ENCODE data around the gene RCBTB2. TPM values are rescaled to one million over a fixed set of nuclear protein-coding genes. Genes with fewer than 3 reads are reported as not detected.

Gene RCBTB2
- total and polyA plus RNA-seq, 2 experiments from 2014 or later: 8.0 to 9.1 TPM

DNA sequence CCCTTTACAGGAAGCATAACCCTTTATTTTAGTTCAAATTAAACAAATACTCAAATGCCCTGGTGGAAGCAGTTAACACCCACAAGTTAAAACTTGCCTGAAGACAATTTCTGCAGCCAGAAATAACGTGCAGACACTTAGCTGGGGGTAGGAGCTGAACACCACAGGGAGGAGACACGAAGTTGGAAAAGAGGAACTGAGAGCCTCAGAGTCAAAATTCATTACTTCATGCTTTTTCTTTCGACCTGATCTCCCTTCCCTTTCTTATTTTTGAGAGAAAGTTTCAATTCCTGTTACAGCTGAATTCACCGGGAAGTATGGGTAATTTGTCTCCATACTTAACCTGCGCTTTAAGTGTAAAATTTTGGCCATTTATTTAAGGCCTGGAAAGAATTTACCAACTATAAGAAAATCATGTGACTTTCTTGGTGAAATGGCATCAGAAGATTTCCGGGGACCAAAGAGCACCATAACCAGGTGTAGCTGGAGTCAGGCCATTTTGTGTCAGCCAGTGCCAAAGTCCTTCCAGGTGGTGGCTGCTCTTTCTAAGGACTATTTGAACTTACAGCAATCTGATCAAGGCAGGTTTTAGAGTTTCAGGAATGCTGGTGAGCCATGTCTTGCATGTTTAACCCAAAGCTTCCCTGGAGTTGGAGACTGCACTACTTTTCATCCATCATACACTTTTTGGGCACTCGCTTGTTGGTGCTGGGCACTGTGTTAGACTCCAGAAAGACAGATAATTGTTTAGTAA, 46.5 kb upstream of the RCBTB2 start:
- in situ Hi-C loops (cut with MboI): no loop called here

DNA sequence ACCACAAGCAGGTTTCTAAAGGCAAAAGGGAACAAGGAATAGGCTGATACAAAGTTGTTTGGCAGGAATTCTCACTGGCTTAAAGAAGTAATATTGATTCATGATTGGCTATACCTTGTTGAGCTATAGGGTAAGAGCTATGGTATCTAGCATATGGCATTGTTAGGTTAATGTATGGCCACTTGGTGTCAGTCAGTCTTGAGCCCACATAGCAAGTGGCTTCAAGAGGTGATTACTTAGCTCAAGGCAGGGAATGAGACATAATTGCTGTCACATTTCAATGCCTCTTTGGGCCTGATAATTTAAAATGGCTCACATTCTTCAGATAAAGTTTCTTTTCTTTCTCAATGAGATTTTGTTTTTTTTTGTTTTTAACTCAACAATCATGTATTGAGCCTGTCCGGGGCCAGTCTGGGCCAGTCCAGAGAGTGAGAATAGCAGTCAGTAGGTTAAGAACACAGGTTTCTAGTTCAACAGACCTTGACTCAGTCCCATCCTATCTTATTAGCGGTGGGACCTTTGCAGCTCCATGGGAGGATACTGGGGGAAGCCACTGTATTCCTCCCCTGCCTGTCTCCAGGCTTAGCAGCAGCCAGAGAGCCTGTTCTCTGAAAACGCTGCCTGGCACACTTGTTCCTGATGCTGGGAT, 45.8 kb upstream of the RCBTB2 start:
- H3K36me3 ChIP-seq (ENCODE audit: low read depth): no peaks in the 10 kb centered on the region
- DNase-seq: no peak
- no peak overlapping the region for H3K4me2 ChIP-seq (ENCODE audit: unreplicated experiment)
- H3K27me3 ChIP-seq (replicated peaks; ENCODE audit: insufficient read depth): no peaks in the 10 kb centered on the region
- no peaks in the 10 kb centered on the region for H4K20me1 ChIP-seq (ENCODE audit: insufficient read depth)
- no peaks in the 10 kb centered on the region for H3K9me3 ChIP-seq (ENCODE audit: low read depth)
- 82 to 88% methylated on average over 3 of the region's 3 CpGs for WGBS, 2 experiments (ENCODE audit: low coverage in 1 of 2, low lambda C conversion rate in 2 of 2, missing lambda C conversion rate in 2 of 2)
- no peaks in the 10 kb centered on the region for H3K79me2 ChIP-seq (ENCODE audit: insufficient read depth)
- H3K4me3 ChIP-seq: no peak overlapping the region
- H3F3A ChIP-seq (ENCODE audit: insufficient read depth): no peaks in the 10 kb centered on the region
- no peaks in the 10 kb centered on the region for H3K4me1 ChIP-seq (ENCODE audit: insufficient read depth)
- H3K27ac ChIP-seq: no peak overlapping the region
- no peaks in the 10 kb centered on the region for H3K9me2 ChIP-seq (ENCODE audit: insufficient read depth)
- TF ChIP-seq EZH2 (IDR thresholded peaks at IDR 0.05; ENCODE audit: insufficient read depth, poor library complexity, severe bottlenecking) (no peak), EZH2phosphoT487 (IDR thresholded peaks at IDR 0.05; ENCODE audit: insufficient read depth, low read depth) (no peak)
- H2AFZ ChIP-seq: 0 out of 2 replicates have a peak overlapping the region, but pooled peaks have one; percentile 13
- H3K9ac ChIP-seq: no peak overlapping the region
- in situ Hi-C loops (cut with MboI): no loop called here

More for the DNA sequence above, 46.5 kb upstream of the RCBTB2 start:
- Histone ChIP-seq H3K79me2 (ENCODE audit: insufficient read depth) (no peaks in the 10 kb centered on the region), H4K20me1 (ENCODE audit: insufficient read depth) (no peaks in the 10 kb centered on the region), H3K9me2 (ENCODE audit: insufficient read depth) (no peaks in the 10 kb centered on the region), H3K27me3 (replicated peaks; ENCODE audit: insufficient read depth) (no peaks in the 10 kb centered on the region), H3K9me3 (ENCODE audit: low read depth) (no peaks in the 10 kb centered on the region), H3K4me2 (ENCODE audit: unreplicated experiment) (no peak overlapping the region), H3K27ac (no peak overlapping the region), H3K9ac (no peak overlapping the region), H3K4me3 (no peak overlapping the region), H2AFZ (0 out of 2 replicates have a peak overlapping the region, but pooled peaks have one; percentile 13), H3K36me3 (ENCODE audit: low read depth) (no peaks in the 10 kb centered on the region), H3F3A (ENCODE audit: insufficient read depth) (no peaks in the 10 kb centered on the region), H3K4me1 (ENCODE audit: insufficient read depth) (no peaks in the 10 kb centered on the region)
- DNase-seq: no peak
- WGBS, 2 experiments (ENCODE audit: low coverage in 1 of 2, low lambda C conversion rate in 2 of 2, missing lambda C conversion rate in 2 of 2): 76 to 83% methylated on average over 7 of the region's 7 CpGs
- TF ChIP-seq EZH2phosphoT487 (IDR thresholded peaks at IDR 0.05; ENCODE audit: insufficient read depth, low read depth) (no peak), EZH2 (IDR thresholded peaks at IDR 0.05; ENCODE audit: insufficient read depth, poor library complexity, severe bottlenecking) (no peak)

GRCh38 chr13:48576448-48577010, 43.6 kb upstream of the RCBTB2 start:
- 0 out of 2 replicates have a peak, but pooled peaks cover 5% of the 10 kb centered on the region for H3K4me1 ChIP-seq (ENCODE audit: insufficient read depth)
- H3K79me2 ChIP-seq (ENCODE audit: insufficient read depth): no peaks in the 10 kb centered on the region
- no peaks in the 10 kb centered on the region for H3F3A ChIP-seq (ENCODE audit: insufficient read depth)
- no peaks in the 10 kb centered on the region for H4K20me1 ChIP-seq (ENCODE audit: insufficient read depth)
- H3K27me3 ChIP-seq (replicated peaks; ENCODE audit: insufficient read depth): no peaks in the 10 kb centered on the region
- no peak overlapping the region for H3K27ac ChIP-seq
- H3K36me3 ChIP-seq (ENCODE audit: low read depth): no peaks in the 10 kb centered on the region
- H2AFZ ChIP-seq: no peak overlapping the region
- 71 to 73% methylated on average over 5 of the region's 5 CpGs for WGBS, 2 experiments (ENCODE audit: low coverage in 1 of 2, low lambda C conversion rate in 2 of 2, missing lambda C conversion rate in 2 of 2)
- H3K9me3 ChIP-seq (ENCODE audit: low read depth): no peaks in the 10 kb centered on the region
- TF ChIP-seq EZH2phosphoT487 (IDR thresholded peaks at IDR 0.05; ENCODE audit: insufficient read depth, low read depth) (no peak), EZH2 (IDR thresholded peaks at IDR 0.05; ENCODE audit: insufficient read depth, poor library complexity, severe bottlenecking) (no peak)
- DNase-seq: no peak
- no peak overlapping the region for H3K9ac ChIP-seq
- no peak overlapping the region for H3K4me3 ChIP-seq
- in situ Hi-C loops (cut with MboI): no loop called here
- no peaks in the 10 kb centered on the region for H3K9me2 ChIP-seq (ENCODE audit: insufficient read depth)
- no peak overlapping the region for H3K4me2 ChIP-seq (ENCODE audit: unreplicated experiment)

GRCh38 chr13:48575031-48575430, 42.2 kb upstream of the RCBTB2 start:
- Histone ChIP-seq H3F3A (ENCODE audit: insufficient read depth) (no peaks in the 10 kb centered on the region), H2AFZ (no peak overlapping the region), H3K4me1 (ENCODE audit: insufficient read depth) (peaks cover 12% of the 10 kb centered on the region), H3K9me2 (ENCODE audit: insufficient read depth) (no peaks in the 10 kb centered on the region), H4K20me1 (ENCODE audit: insufficient read depth) (no peaks in the 10 kb centered on the region), H3K36me3 (ENCODE audit: low read depth) (no peaks in the 10 kb centered on the region), H3K9ac (no peak overlapping the region), H3K27ac (no peak overlapping the region), H3K79me2 (ENCODE audit: insufficient read depth) (no peaks in the 10 kb centered on the region), H3K4me3 (no peak overlapping the region), H3K4me2 (ENCODE audit: unreplicated experiment) (no peak overlapping the region), H3K9me3 (ENCODE audit: low read depth) (no peaks in the 10 kb centered on the region), H3K27me3 (replicated peaks; ENCODE audit: insufficient read depth) (no peaks in the 10 kb centered on the region)
- in situ Hi-C loops (cut with MboI): no loop called here
- 91 to 92% methylated on average over 5 of the region's 5 CpGs for WGBS, 2 experiments (ENCODE audit: low coverage in 1 of 2, low lambda C conversion rate in 2 of 2, missing lambda C conversion rate in 2 of 2)
- TF ChIP-seq EZH2phosphoT487 (IDR thresholded peaks at IDR 0.05; ENCODE audit: insufficient read depth, low read depth) (no peak), EZH2 (IDR thresholded peaks at IDR 0.05; ENCODE audit: insufficient read depth, poor library complexity, severe bottlenecking) (no peak)
- DNase-seq: no peak

Data from GM23248 (cell line).